ENCODE data around the gene PUS3.

PUS3 gene

DNA sequence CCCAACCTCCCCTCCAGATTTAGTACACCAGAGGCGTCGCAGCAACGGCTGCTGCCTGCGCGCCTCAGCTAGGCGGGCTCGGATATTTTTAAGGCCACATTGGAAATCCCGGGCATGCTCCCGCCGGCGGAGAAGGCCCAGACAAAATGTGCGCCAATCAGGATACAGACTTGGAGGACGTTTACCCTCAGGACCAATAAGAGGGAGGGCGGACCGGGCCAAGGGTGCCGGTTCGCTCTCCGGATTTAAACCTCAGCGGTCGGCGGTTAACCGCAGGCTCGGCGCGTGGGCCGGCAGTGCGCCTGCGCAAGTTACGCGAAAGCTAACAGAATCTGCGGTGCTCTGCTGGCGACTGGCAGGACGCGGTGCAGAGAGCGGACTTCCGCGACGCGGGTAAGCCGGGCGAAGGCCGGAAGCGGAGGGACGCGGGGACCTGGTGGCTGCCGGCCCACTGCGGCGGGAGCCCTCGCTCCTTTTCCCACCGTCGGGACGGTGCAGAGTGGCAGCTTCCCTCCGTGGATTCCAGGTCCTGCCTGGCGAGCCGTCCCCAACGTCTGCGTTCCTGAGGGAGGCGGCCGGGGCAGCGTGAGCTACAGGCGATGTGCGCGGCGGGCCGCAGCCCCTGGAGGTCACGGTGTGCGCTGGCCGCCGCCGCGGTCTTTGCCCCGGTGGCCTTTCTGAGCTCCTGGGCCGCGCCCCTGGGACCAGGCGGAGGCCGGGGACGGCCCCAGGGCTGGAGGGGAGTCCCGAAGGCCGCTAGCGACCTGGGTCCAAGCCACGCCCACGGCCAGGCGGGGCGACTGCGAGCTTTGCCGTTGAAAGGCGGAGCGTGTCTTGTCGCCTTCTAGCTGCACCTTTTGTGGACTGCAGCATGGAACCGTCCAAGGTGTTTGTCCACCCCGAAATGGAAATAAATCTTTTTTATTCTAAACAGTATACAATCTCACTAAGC, 15.4 kb downstream of the PUS3 start, which contains the start of gene HYLS1:
Gene HYLS1 (plus strand): TSS at position 296 of the 952 bp plus-strand sequence. CDS start 11,701 bp downstream, outside the sequence.
- CTCF ChIA-PET: interaction anchor here (0.6 to 1.2 kb wide), 4 partner anchors 8 to 395 kb away, joined by 3 to 5 read pairs (median 4); partner anchors contain the start of gene PUS3
- POLR2A ChIA-PET: interaction anchor here (0.7 to 2.1 kb wide), 15 partner anchors 9 to 960 kb away, joined by 3 to 28 read pairs (median 3); partner anchors contain the start of gene PUS3
- DNase-seq (ENCODE audit: extremely low spot score): peak; percentile 86
- TF ChIP-seq FOXM1 (IDR thresholded peaks at IDR 0.05; ENCODE audit: borderline replicate concordance): peak; percentile 99
- TF ChIP-seq ELF4 (IDR thresholded peaks at IDR 0.05): peak; percentile 60
- no peak for TF ChIP-seq HDGF (IDR thresholded peaks at IDR 0.05; ENCODE audit: borderline replicate concordance)
- TF ChIP-seq L3MBTL2 (conservative IDR thresholded peaks at IDR 0.05): peak; percentile 93

DNA sequence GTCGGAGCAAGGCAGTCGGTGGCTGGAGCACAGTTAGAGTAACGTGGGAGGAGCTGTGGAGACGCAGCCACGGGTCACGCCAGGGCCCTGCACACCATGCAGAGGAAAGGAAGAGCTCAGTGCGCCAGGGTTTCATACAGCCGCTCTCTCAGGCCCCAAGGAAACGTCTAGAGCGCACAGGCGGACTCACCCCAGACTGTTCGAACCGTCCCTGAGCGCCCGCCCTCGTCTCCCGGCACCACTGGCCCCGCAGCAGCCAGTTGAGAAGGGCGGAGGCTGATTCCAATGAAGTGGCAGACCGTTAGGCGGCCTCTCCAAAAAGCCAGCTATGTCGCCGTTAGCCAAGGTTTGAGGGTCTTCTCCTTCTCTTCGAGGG, 16.0 kb downstream of the PUS3 start:
- ChIA-PET CTCF (interaction anchor here (1.2 kb wide), 1 partner anchor 12 kb away, joined by 3 read pairs; no protein-coding TSS in a partner anchor), POLR2A (interaction anchor here (0.8 to 2.1 kb wide), 8 partner anchors 8 to 959 kb away, joined by 3 to 28 read pairs (median 4); partner anchors contain the start of gene PUS3)
- TF ChIP-seq ARNT (IDR thresholded peaks at IDR 0.05) (no peak), FOXA1 (IDR thresholded peaks at IDR 0.05) (no peak), FOXM1 (IDR thresholded peaks at IDR 0.05; ENCODE audit: borderline replicate concordance) (no peak), LEF1 (IDR thresholded peaks at IDR 0.05; ENCODE audit: borderline replicate concordance) (no peak), SP1 (IDR thresholded peaks at IDR 0.05) (no peak), BHLHE40 (IDR thresholded peaks at IDR 0.05; ENCODE audit: borderline replicate concordance) (no peak), CTBP1 (IDR thresholded peaks at IDR 0.05; ENCODE audit: borderline replicate concordance) (no peak)
- DNase-seq (ENCODE audit: extremely low spot score): no peak

DNA sequence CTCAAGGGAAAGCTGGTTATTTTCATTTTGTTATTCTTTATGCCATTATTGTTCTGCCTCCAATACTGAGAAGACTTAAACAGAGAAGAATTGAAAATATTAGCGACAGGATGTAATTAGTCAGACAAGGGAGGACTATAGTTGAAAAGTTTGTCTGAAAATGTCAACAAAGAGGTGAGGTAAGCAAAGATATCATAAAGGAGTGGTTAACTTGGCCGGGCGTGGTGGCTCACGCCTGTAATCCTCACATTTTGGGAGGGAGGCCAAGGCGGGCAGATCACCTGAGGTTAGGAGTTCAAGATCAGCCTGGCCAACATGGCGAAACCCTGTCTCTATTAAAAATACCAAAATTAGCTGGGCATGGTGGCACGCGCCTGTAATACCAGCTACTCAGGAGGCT, 19.6 kb downstream of the PUS3 start:
- TF ChIP-seq SUZ12 (IDR thresholded peaks at IDR 0.05) (no peak), CTBP1 (IDR thresholded peaks at IDR 0.05; ENCODE audit: borderline replicate concordance) (no peak), ZNF384 (IDR thresholded peaks at IDR 0.05) (no peak), FOXA1 (IDR thresholded peaks at IDR 0.05) (no peak), ELF4 (IDR thresholded peaks at IDR 0.05) (no peak), BHLHE40 (IDR thresholded peaks at IDR 0.05; ENCODE audit: borderline replicate concordance) (no peak), LEF1 (IDR thresholded peaks at IDR 0.05; ENCODE audit: borderline replicate concordance) (no peak), L3MBTL2 (conservative IDR thresholded peaks at IDR 0.05) (no peak), HDGF (IDR thresholded peaks at IDR 0.05; ENCODE audit: borderline replicate concordance) (no peak), NFRKB (IDR thresholded peaks at IDR 0.05) (no peak), ARNT (IDR thresholded peaks at IDR 0.05) (no peak)
- ChIA-PET CTCF (no interaction called here), POLR2A (no interaction called here)
- no peak for DNase-seq (ENCODE audit: extremely low spot score)

DNA sequence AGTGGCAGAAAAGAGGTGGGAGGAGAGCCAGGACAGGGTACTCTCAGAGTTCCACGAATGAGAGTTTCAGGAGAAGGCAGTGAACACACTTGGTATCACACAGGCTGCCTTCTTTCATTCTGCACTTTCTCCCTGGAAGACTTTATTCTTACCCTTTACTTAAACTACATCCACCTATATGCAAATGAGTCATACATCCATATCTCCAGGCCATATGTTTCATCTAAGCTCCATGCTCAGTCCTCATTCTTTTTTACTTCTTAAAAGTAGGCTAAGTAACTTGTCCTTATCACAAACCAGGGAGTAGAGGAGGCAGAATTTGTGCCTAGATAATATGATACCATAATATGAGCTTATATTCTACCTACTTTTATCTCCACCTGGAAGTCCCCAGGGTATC, 21.7 kb downstream of the PUS3 start:
- ChIA-PET CTCF (no interaction called here), POLR2A (no interaction called here)
- TF ChIP-seq ZNF384 (IDR thresholded peaks at IDR 0.05) (no peak), FOXK2 (IDR thresholded peaks at IDR 0.05) (no peak)
- no peak for DNase-seq (ENCODE audit: extremely low spot score)

DNA sequence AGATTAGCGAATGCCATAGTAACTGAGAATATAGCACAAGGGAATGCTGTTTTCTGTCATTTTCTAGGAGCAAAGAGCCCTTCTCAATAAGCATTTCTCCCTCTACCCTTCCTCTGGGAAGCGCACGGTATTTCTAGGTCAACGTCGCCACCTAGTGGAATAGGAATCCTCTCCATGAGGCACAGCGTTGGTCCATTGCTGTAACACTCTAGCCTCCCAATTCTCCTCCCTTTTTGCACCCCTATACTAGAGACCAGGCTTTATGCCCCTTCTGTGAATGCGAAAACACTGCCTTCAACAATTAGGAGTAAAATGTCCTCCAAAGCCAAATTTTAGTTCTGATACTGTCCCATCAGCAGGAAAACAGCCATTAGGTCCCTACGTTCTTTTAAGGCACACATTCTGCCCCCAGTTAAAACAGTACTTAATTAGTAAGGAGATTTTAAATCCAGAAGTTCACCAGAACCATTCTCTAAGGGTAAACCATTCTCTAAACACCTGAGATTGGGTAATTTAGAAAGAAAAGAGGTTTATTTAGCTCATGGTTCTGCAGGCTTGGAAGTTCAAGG, 28.4 kb downstream of the PUS3 start:
- POLR2A ChIA-PET: no interaction called here

DNA sequence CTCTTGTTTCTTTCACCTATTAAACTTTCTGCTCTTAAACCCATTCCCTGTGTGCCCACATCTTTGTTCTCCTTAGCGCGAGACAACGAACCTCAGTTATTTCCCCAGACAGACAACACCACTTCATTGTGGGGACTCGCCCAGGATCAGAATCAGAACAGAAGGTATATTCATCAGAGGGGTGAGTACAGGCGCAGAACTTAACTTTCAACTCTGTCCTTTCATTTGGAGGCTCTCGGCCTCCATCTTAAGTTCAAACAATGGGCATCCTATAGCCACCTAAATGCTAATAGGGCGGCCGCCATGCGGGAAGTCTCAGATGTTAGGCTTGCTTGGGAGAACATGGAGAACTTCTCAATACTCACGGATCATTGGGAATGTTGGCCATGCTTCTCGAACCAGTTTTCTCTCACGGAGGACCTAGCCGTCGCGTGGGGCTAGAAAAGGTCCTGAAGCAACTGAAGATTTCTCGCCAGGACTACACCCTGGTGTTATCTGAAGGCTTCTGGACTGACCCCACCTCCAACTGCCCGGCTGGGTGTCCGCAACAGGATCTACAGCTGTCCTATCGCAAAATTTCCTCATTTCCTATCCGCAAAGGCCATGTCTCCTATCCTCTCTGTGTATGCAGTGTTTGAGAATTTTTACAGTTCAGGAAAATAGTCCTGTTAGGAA, 29.0 kb downstream of the PUS3 start:
- POLR2A ChIA-PET: no interaction called here
- CTCF ChIA-PET: no interaction called here
- TF ChIP-seq FOXM1 (IDR thresholded peaks at IDR 0.05; ENCODE audit: borderline replicate concordance) (no peak), SUZ12 (IDR thresholded peaks at IDR 0.05) (no peak), NFRKB (IDR thresholded peaks at IDR 0.05) (no peak), FOXA1 (IDR thresholded peaks at IDR 0.05) (no peak)
- TF ChIP-seq, protein P1, sequence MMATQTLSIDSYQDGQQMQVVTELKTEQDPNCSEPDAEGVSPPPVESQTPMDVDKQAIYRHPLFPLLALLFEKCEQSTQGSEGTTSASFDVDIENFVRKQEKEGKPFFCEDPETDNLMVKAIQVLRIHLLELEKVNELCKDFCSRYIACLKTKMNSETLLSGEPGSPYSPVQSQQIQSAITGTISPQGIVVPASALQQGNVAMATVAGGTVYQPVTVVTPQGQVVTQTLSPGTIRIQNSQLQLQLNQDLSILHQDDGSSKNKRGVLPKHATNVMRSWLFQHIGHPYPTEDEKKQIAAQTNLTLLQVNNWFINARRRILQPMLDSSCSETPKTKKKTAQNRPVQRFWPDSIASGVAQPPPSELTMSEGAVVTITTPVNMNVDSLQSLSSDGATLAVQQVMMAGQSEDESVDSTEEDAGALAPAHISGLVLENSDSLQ (IDR thresholded peaks at IDR 0.05): no peak
- no peak for DNase-seq (ENCODE audit: extremely low spot score)

More for the DNA sequence above, 28.4 kb downstream of the PUS3 start:
- DNase-seq (ENCODE audit: extremely low spot score): peak; percentile 65
- CTCF ChIA-PET: interaction anchor here (0.7 to 0.8 kb wide), 2 partner anchors 12 to 150 kb away, joined by 3 to 7 read pairs; partner anchors contain the start of gene HYLS1
- TF ChIP-seq L3MBTL2 (conservative IDR thresholded peaks at IDR 0.05): no peak
- TF ChIP-seq FOXA1 (IDR thresholded peaks at IDR 0.05): no peak
- no peak for TF ChIP-seq BHLHE40 (IDR thresholded peaks at IDR 0.05; ENCODE audit: borderline replicate concordance)
- TF ChIP-seq FOXK2 (IDR thresholded peaks at IDR 0.05): no peak
- TF ChIP-seq CTBP1 (IDR thresholded peaks at IDR 0.05; ENCODE audit: borderline replicate concordance): no peak
- TF ChIP-seq LEF1 (IDR thresholded peaks at IDR 0.05; ENCODE audit: borderline replicate concordance): no peak
- TF ChIP-seq, protein P1 (IDR thresholded peaks at IDR 0.05): no peak
- TF ChIP-seq NFRKB (IDR thresholded peaks at IDR 0.05): no peak
- no peak for TF ChIP-seq ARNT (IDR thresholded peaks at IDR 0.05)
- TF ChIP-seq SUZ12 (IDR thresholded peaks at IDR 0.05): no peak
- TF ChIP-seq ZNF384 (IDR thresholded peaks at IDR 0.05): no peak
- TF ChIP-seq TARDBP (IDR thresholded peaks at IDR 0.05): no peak
- no peak for TF ChIP-seq FOXM1 (IDR thresholded peaks at IDR 0.05; ENCODE audit: borderline replicate concordance)
- no peak for TF ChIP-seq HDGF (IDR thresholded peaks at IDR 0.05; ENCODE audit: borderline replicate concordance)
- TF ChIP-seq ELF4 (IDR thresholded peaks at IDR 0.05): no peak
